B cell (primary cell): Measurements from ENCODE around the gene HOXC6. TPM values are rescaled to one million over a fixed set of nuclear protein-coding genes. Genes with fewer than 3 reads are reported as not detected.

ENCODE experiments used
- ATAC-seq: fragments of 200-7000 bp; cut with Tn5 transposase; one replicate; pipeline ENCODE4 v1.10.0; 2021; ENCODE audit warnings: low read depth, mild to moderate bottlenecking, moderate number of reproducible peaks, moderate library complexity
- CTCF ChIA-PET: fragments of 350-600 bp; sonication (Branson Sonifier 250); formaldehyde crosslinking; loops from one replicate; lab custom pipeline; 2021; ENCODE audit warnings: antibody characterized with exemption, inconsistent platforms; lab: Charles Lee
- POLR2A ChIA-PET: fragments of 350-600 bp; sonication (Branson Sonifier 250); formaldehyde crosslinking; loops from one replicate; lab custom pipeline; 2021; ENCODE audit warnings: antibody characterized with exemption; lab: Charles Lee
- DNase-seq: peaks from one replicate; pipeline ENCODE4 v3.0.0; 2013
- H2AFZ ChIP-seq: 2 replicates; pipeline ENCODE4 v1.6.1; 2012; ENCODE audit warnings: mild to moderate bottlenecking, low read depth, low read length; ENCODE audit not compliant: insufficient read depth, poor library complexity, severe bottlenecking
- H3K27ac ChIP-seq, 2 donors: 1 replicate in 1 of 2; 2 replicates in 1 of 2; pipeline ENCODE4 v1.5.1; 2012 to 2013; ENCODE audit warnings: low read length in 2 of 2, mild to moderate bottlenecking in 2 of 2, moderate library complexity in 1 of 2
- H3K27me3 ChIP-seq, 4 experiments: fragments of 200-600 bp in 1 of 4; sonication (generic) in 1 of 4; replicated peaks in 1 of 4; 1 replicate in 2 of 4; 2 replicates in 2 of 4; pipeline versions ENCODE4 v1.6.1 to v1.7.0; 2013 to 2016; ENCODE audit warnings: low read length in 3 of 4, mild to moderate bottlenecking in 2 of 4, mixed read lengths in 1 of 4, moderate library complexity in 1 of 4; ENCODE audit not compliant: insufficient read depth in 4 of 4, control insufficient read depth in 3 of 4; ENCODE audit errors: control extremely low read depth in 1 of 4
- H3K36me3 ChIP-seq, 2 experiments: replicated peaks in 1 of 2; 1 replicate in 1 of 2; 2 replicates in 1 of 2; pipeline versions ENCODE4 v1.6.1 to v1.7.1; 2013; ENCODE audit warnings: low read length in 1 of 2; ENCODE audit not compliant: insufficient read depth in 2 of 2, control insufficient read depth in 1 of 2; ENCODE audit errors: control extremely low read depth in 1 of 2, extremely low read depth in 1 of 2
- H3K4me1 ChIP-seq, 2 donors: fragments of 200-600 bp in 1 of 2; sonication (generic) in 1 of 2; 1 replicate in 1 of 2; 2 replicates in 1 of 2; pipeline versions ENCODE4 v1.5.1 to v1.6.1; 2013 to 2017; ENCODE audit warnings: low read length in 2 of 2; ENCODE audit not compliant: control insufficient read depth in 2 of 2, insufficient read depth in 2 of 2
- H3K4me2 ChIP-seq: replicated peaks from 2 replicates; pipeline ENCODE3; 2012; ENCODE audit warnings: mild to moderate bottlenecking, low read depth, low read length; ENCODE audit not compliant: poor library complexity, severe bottlenecking
- H3K4me3 ChIP-seq, 5 experiments: fragments of 200-600 bp in 1 of 5; sonication (generic) in 1 of 5; 1 replicate in 3 of 5; 2 replicates in 2 of 5; pipeline versions ENCODE4 v1.5.1 to v1.7.0; 2011 to 2016; ENCODE audit warnings: low read length in 4 of 5, mild to moderate bottlenecking in 4 of 5, low read depth in 2 of 5, control low read depth in 1 of 5, moderate library complexity in 1 of 5; ENCODE audit not compliant: insufficient read depth in 1 of 5; ENCODE audit errors: control extremely low read depth in 1 of 5, extremely low read depth in 1 of 5
- H3K79me2 ChIP-seq: fragments of 200-600 bp; sonication (generic); one replicate; pipeline ENCODE4 v1.6.0; 2016; ENCODE audit warnings: low read length; ENCODE audit not compliant: control insufficient read depth, insufficient read depth
- H3K9ac ChIP-seq: fragments of 200-600 bp; sonication (generic); 2 replicates; pipeline ENCODE4 v1.6.1; 2017; ENCODE audit warnings: mild to moderate bottlenecking, low read length, moderate library complexity
- H3K9me3 ChIP-seq, 3 donors: one replicate each; pipeline versions ENCODE4 v1.6.1 to v1.7.1; 2013; ENCODE audit warnings: low read length in 2 of 3; ENCODE audit not compliant: control insufficient read depth in 2 of 3, insufficient read depth in 1 of 3; ENCODE audit errors: control extremely low read depth in 1 of 3
- H4K20me1 ChIP-seq: 2 replicates; pipeline ENCODE4 v1.6.0; 2012; ENCODE audit warnings: mild to moderate bottlenecking, low read length; ENCODE audit not compliant: insufficient read depth, control insufficient read depth, poor library complexity, severe bottlenecking
- H3K27ac Mint-ChIP-seq: one replicate; pipeline ENCODE4 v1.8.0; 2021; ENCODE audit warnings: mixed read lengths
- H3K27me3 Mint-ChIP-seq: one replicate; pipeline ENCODE4 v1.8.0; 2021; ENCODE audit warnings: mixed read lengths
- H3K4me1 Mint-ChIP-seq: one replicate; pipeline ENCODE4 v1.8.0; 2021; ENCODE audit warnings: mixed read lengths
- H3K4me3 Mint-ChIP-seq: one replicate; pipeline ENCODE4 v1.8.0; 2021; ENCODE audit warnings: mixed read lengths
- H3K9me3 Mint-ChIP-seq: one replicate; pipeline ENCODE4 v1.8.0; 2022; ENCODE audit warnings: mixed read lengths; ENCODE audit not compliant: insufficient read depth
- CTCF ChIP-seq: fragments of 200-600 bp; IDR thresholded peaks from one replicate; pipeline ENCODE4 v1.8.0; 2022; ENCODE audit warnings: antibody characterized with exemption, mild to moderate bottlenecking
- EZH2 ChIP-seq: IDR thresholded peaks from 2 replicates; pipeline ENCODE4 v1.6.1; 2012; ENCODE audit warnings: borderline replicate concordance, low read depth, mild to moderate bottlenecking, moderate library complexity, low read length; ENCODE audit not compliant: insufficient read depth, poor library complexity, severe bottlenecking
- WGBS: methylation state at CpG from one replicate; pipeline ENCODE4 v1.1.5; 2013; ENCODE audit warnings: missing lambda C conversion rate; ENCODE audit not compliant: insufficient coverage; 5-methylcytosine and 5-hydroxymethylcytosine counted together
- intact Hi-C: fragments of 100-400 bp; cut with micrococcal nuclease; formaldehyde crosslinking; loops from one replicate; pipeline ENCODE4 v1.10.0; 2022
- polyA plus RNA-seq: library from polyadenylated mRNA; depleted of rRNA; stranded (reverse); fragments of >200 nt; gene quantifications from 2 replicates; pipeline ENCODE4 v1.2.3, GENCODE V29; 2012
- total RNA-seq, 2 donors: library from RNA; stranded (reverse); fragments of 120-200 nt in 1 of 2; gene quantifications; 1 replicate in 1 of 2; 2 replicates in 1 of 2; pipeline versions ENCODE4 v1.2.3 to v1.2.4, GENCODE V29; 2013 to 2022

The HOXC6 gene
- total and polyA plus RNA-seq, 2 donors (not counting 1 experiment from before 2014, with no cell fraction given): not detected

- DNase-seq (no peak), ATAC-seq (no peak)
- H3K27me3 Mint-ChIP-seq: peaks cover 84% of the 10 kb centered on the region
- no peaks in the 10 kb centered on the region for H4K20me1 ChIP-seq
- no peaks in the 10 kb centered on the region for H3K79me2 ChIP-seq
- peaks cover 0 to 78% (median 10%) of the 10 kb centered on the region in 3 donors for H3K9me3 ChIP-seq
- 30% methylated on average over 5 of the region's 15 CpGs for WGBS
- H2AFZ ChIP-seq: no peak overlapping the region
- H3K9ac ChIP-seq: no peak overlapping the region
- no peaks in the 10 kb centered on the region for H3K36me3 ChIP-seq
- intact Hi-C loops: loop anchor here (5.0 kb wide), 1 partner anchor 34 kb away; no protein-coding TSS in a partner anchor
- H3K27me3 ChIP-seq: peaks cover 0 to 97% (median 86%) of the 10 kb centered on the region in 4 experiments
- TF ChIP-seq EZH2 (no peak), CTCF (no peak)
- no peak overlapping the region for H3K27ac Mint-ChIP-seq
- H3K27ac ChIP-seq: no peak overlapping the region
- H3K4me1 ChIP-seq: peaks cover 25 to 35% of the 10 kb centered on the region in 2 donors
- no peaks in the 10 kb centered on the region for H3K9me3 Mint-ChIP-seq
- no peak overlapping the region for H3K4me3 ChIP-seq
- peaks cover 15% of the 10 kb centered on the region for H3K4me1 Mint-ChIP-seq
- no peak overlapping the region for H3K4me3 Mint-ChIP-seq
- ChIA-PET CTCF (interaction anchor here (1.3 kb wide), 1 partner anchor 236 kb away, joined by 3 read pairs; no protein-coding TSS in a partner anchor), POLR2A (no interaction called here)
- no peak overlapping the region for H3K4me2 ChIP-seq
Measured at GRCh38 chr12:53978477-53979356, 49.5 kb upstream of the HOXC6 start.
